Tibial artery (tissue), 4 donors: ENCODE data around the gene ATP5PO.

ENCODE experiments used
- DNase-seq, 2 donors: peaks; one replicate each; pipeline ENCODE4 v3.0.0-alpha.2; 2019
- H3K27ac ChIP-seq, 2 donors: fragments of 200-600 bp; sonication (generic) in 1 of 2; 1 replicate in 1 of 2; 2 replicates in 1 of 2; pipeline ENCODE4 v1.5.1; 2018 to 2019; ENCODE audit warnings: mild to moderate bottlenecking in 1 of 2
- H3K27me3 ChIP-seq, 2 donors: fragments of 200-600 bp; sonication (generic) in 1 of 2; one replicate each; pipeline versions ENCODE4 v1.5.1 to v1.6.0; 2016 to 2019
- H3K36me3 ChIP-seq, 3 donors: fragments of 200-600 bp; sonication (generic) in 2 of 3; one replicate each; pipeline ENCODE4 v1.5.1; 2016 to 2019; ENCODE audit warnings: mild to moderate bottlenecking in 2 of 3
- H3K4me1 ChIP-seq, 4 donors: fragments of 200-600 bp; sonication (generic) in 2 of 4; 1 replicate in 3 of 4; 2 replicates in 1 of 4; pipeline ENCODE4 v1.5.1; 2016 to 2019
- H3K4me3 ChIP-seq, 2 donors: fragments of 200-600 bp; sonication (generic) in 1 of 2; 1 replicate in 1 of 2; 2 replicates in 1 of 2; pipeline ENCODE4 v1.5.1; 2018 to 2019; ENCODE audit warnings: mild to moderate bottlenecking in 2 of 2
- H3K9me3 ChIP-seq, 3 donors: fragments of 200-600 bp; sonication (generic) in 1 of 3; one replicate each; pipeline ENCODE4 v1.5.1; 2016 to 2019
- CTCF ChIP-seq, 2 experiments: fragments of 200-600 bp in 1 of 2; fragments of 450-650 bp in 1 of 2; IDR thresholded peaks; one replicate each; pipeline ENCODE4 v1.5.1; 2017 to 2019; ENCODE audit warnings: antibody characterized with exemption in 2 of 2, mild to moderate bottlenecking in 1 of 2, moderate library complexity in 1 of 2
- intact Hi-C: fragments of 100-400 bp; cut with DNase I; formaldehyde crosslinking; loops from one replicate; pipeline ENCODE4 v1.15.0; 2023; ENCODE audit warnings: low total_unique reads

Gene ATP5PO

GRCh38 chr21:33860332-33860879 is 55.2 kb downstream of the ATP5PO start:
- H3K36me3 ChIP-seq: no peaks in the 10 kb centered on the region
- no peaks in the 10 kb centered on the region for H3K27me3 ChIP-seq
- no peaks in the 10 kb centered on the region for H3K9me3 ChIP-seq
- H3K4me1 ChIP-seq: peaks cover 0 to 17% (median 3%) of the 10 kb centered on the region in 4 donors
- intact Hi-C loops: no loop called here
- no peak for DNase-seq
- H3K4me3 ChIP-seq: no peak overlapping the region
- no peak for TF ChIP-seq CTCF (IDR thresholded peaks at IDR 0.05)
- H3K27ac ChIP-seq: no peak overlapping the region

- H3K4me1 ChIP-seq: peaks cover 0 to 21% (median 4%) of the 10 kb centered on the region in 4 donors
- no peaks in the 10 kb centered on the region for H3K36me3 ChIP-seq
- no peaks in the 10 kb centered on the region for H3K9me3 ChIP-seq
- TF ChIP-seq CTCF (IDR thresholded peaks at IDR 0.05): no peak
- peak overlapping the region; percentile 45 to 65 for H3K27ac ChIP-seq
- no peaks in the 10 kb centered on the region for H3K27me3 ChIP-seq
- H3K4me3 ChIP-seq: no peak overlapping the region
- intact Hi-C loops: no loop called here
- DNase-seq: no peak
Measured at GRCh38 chr21:33859373-33860102, 56.1 kb downstream of the ATP5PO start.

- no peaks in the 10 kb centered on the region for H3K9me3 ChIP-seq
- intact Hi-C loops: no loop called here
- no peaks in the 10 kb centered on the region for H3K27me3 ChIP-seq
- H3K36me3 ChIP-seq: no peaks in the 10 kb centered on the region
- peak in 1 of 2 donors; percentile 29 for DNase-seq
- peak overlapping the region; percentile 45 to 65 for H3K27ac ChIP-seq
- no peak for TF ChIP-seq CTCF (IDR thresholded peaks at IDR 0.05)
- H3K4me3 ChIP-seq: no peak overlapping the region
- H3K4me1 ChIP-seq: peaks cover 0 to 21% (median 4%) of the 10 kb centered on the region in 4 donors
Measured at GRCh38 chr21:33858667-33859372, 56.8 kb downstream of the ATP5PO start.

- TF ChIP-seq CTCF (IDR thresholded peaks at IDR 0.05): no peak
- no peaks in the 10 kb centered on the region for H3K9me3 ChIP-seq
- H3K27me3 ChIP-seq: no peaks in the 10 kb centered on the region
- no peak overlapping the region for H3K4me3 ChIP-seq
- intact Hi-C loops: no loop called here
- peak overlapping the region in 1 of 2 donors; percentile 65 for H3K27ac ChIP-seq
- H3K36me3 ChIP-seq: no peaks in the 10 kb centered on the region
- peaks cover 0 to 21% (median 4%) of the 10 kb centered on the region in 4 donors for H3K4me1 ChIP-seq
- no peak for DNase-seq
Measured at GRCh38 chr21:33857846-33858666, 57.5 kb downstream of the ATP5PO start.

GRCh38 chr21:33856893-33857527 is 58.6 kb downstream of the ATP5PO start:
- Histone ChIP-seq H3K27ac (no peak overlapping the region), H3K36me3 (no peaks in the 10 kb centered on the region), H3K4me3 (no peak overlapping the region), H3K27me3 (no peaks in the 10 kb centered on the region), H3K4me1 (peaks cover 0 to 21% (median 4%) of the 10 kb centered on the region in 4 donors), H3K9me3 (no peaks in the 10 kb centered on the region)
- intact Hi-C loops: no loop called here
- DNase-seq: no peak
- no peak for TF ChIP-seq CTCF (IDR thresholded peaks at IDR 0.05)
